GM12874 (cell line): Measurements from ENCODE around the gene ABCC6.

Experiments used
- TF ChIP-seq, protein P1 (sequence below): IDR thresholded peaks from 2 replicates; pipeline ENCODE4 v1.5.1; 2011; ENCODE audit warnings: low read depth, mild to moderate bottlenecking, control low read depth, low read length, moderate library complexity; ENCODE audit not compliant: insufficient read depth

Gene ABCC6

DNA sequence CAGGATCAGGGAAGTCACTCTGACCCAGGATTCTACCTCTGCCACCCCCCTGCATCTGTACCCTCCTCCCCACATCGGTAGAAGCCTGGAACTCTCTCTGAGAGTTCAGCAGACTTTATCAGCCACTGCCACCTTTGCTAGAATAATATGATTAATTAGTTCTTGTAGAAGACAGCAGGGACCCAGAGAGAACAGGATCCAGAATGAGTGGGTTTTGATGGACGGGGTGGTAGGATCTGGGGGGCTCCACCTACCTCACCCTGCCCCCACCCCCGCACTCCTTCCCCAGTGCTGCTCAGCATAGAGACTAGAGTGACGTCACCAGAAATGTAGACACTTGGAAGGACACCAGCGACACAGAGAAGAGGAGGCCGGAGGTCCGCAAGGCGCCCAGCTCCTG lies 33.5 kb downstream of the ABCC6 start:
- TF ChIP-seq, protein P1, sequence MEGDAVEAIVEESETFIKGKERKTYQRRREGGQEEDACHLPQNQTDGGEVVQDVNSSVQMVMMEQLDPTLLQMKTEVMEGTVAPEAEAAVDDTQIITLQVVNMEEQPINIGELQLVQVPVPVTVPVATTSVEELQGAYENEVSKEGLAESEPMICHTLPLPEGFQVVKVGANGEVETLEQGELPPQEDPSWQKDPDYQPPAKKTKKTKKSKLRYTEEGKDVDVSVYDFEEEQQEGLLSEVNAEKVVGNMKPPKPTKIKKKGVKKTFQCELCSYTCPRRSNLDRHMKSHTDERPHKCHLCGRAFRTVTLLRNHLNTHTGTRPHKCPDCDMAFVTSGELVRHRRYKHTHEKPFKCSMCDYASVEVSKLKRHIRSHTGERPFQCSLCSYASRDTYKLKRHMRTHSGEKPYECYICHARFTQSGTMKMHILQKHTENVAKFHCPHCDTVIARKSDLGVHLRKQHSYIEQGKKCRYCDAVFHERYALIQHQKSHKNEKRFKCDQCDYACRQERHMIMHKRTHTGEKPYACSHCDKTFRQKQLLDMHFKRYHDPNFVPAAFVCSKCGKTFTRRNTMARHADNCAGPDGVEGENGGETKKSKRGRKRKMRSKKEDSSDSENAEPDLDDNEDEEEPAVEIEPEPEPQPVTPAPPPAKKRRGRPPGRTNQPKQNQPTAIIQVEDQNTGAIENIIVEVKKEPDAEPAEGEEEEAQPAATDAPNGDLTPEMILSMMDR = no peak

DNA sequence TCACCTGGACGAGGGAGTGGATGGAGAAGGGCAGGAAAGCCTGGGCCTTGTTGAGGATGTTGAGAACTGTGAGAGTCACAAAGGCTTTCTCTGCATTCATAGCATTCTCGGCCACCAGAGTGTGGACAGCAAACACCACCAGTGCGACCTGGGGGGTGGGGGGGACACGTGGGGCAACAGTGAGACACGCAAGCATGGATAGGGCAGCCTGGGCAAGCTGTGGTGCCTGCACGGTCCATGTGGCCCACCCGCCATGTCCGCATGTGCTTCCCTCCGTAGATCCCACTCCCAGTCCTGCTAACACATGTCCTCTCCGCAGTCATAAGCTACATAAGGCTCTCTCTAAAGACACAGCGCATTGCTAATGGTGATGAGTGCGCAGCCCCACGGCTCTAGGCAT lies 34.5 kb downstream of the ABCC6 start:
- TF ChIP-seq, protein P1 = no peak

DNA sequence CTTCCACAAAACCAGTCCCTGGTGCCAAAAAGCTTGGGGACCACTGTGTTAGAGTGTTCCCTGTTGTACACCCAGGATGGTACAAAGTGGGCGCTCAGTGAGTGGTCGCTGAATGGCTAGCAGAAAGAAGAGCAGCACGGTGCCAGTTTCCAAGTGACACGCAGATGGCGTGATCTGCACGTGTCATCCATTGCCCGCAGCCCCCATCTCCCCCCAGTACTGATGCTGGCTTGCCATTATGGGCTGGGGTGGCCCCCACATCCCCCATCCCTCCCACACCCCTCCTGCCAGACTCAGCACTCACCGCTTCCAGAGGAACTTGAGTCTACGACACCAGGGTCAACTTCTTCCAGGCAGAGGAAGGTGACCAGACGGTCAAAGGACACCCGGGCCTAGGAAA lies 36.5 kb downstream of the ABCC6 start:
- TF ChIP-seq, protein P1 = no peak

DNA sequence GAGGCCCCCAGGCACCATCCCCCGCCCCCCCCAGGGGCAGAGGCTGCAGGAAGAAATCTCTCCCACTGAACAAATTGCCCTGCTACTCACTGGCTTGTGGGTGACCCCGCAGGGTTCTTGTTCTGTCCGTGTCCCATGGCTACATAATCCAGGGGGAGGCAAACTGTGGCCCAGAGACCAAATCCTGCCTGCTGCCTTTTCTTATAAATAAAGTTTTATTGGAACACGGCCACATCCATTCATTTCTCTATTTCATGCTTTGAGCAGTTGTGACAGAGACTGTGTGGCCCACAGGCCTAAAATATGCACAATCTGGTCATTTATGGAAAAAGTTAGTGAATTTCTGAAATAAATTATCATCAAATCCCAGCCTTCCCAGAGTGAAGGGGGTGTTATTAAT lies 38.2 kb downstream of the ABCC6 start:
- TF ChIP-seq, protein P1 = no peak

DNA sequence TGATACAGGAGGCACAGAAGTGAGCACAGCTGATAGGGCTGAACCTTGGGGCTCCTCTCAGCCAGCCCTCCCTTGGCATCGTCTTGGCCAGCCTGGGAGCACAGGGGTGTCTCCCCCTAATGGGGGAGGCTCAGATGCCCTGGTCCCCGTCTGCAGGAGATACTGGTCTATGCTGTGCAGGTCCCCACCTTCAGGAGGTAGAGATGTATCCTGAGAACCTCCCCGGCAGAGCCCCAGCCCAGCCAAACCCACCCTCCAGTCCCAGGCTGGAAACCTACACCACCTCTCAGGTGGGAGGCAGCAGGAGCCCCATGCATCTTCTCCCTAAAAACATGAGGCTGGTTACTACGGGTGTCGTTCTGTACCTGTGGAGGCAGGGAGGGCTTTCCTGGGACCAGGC lies 38.7 kb downstream of the ABCC6 start:
- TF ChIP-seq, protein P1 = no peak

DNA sequence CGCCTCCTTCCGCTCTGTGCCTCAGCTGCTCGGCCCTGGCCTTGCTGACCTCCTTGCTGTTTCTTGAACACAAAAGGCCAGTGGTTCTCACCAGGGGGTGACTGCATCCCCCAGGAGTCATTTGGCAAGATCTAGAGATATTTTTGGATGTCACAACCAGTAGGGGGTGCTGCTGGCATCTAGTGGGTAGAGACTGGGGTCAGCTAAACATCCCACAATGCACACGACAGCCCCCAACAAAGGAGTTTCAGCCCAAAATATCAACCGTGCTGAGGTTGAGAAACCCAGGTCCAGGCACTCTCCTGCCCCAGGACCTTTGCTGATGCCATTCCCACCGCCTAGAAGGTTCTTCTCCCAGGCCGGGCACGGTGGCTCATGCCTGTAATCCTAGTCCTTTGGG lies 39.7 kb downstream of the ABCC6 start:
- TF ChIP-seq, protein P1 = peak; percentile 38

DNA sequence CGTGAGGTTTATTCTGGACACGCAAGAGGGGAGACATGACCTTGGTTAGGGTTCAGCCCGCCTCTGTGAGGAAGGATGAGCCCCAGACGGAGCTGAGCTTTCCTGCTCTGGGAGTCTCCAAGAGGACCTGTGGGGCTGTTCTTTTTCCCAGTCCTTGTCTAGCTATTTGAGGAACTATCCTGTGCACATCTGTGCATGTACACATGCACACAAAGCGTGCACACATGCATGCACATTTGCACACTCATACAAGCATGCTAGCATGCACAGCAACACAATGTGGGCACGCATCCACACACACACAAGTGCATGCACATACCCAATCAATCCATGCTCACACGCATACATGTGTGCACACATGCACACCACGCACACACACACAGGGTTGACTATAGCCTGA lies 40.4 kb downstream of the ABCC6 start:
- TF ChIP-seq, protein P1 = no peak
